ENCODE data around the gene UBE2Z. TPM values are rescaled to one million over a fixed set of nuclear protein-coding genes. Genes with fewer than 3 reads are reported as not detected.

The UBE2Z gene
- total and polyA plus RNA-seq, 2 of the 13 experiments (the other 11 are each of a cell fraction or from before 2014, with no cell fraction given): 63.2 to 122 TPM

- TF ChIP-seq STAT6 (CRISPR knock-in tag; IDR thresholded peaks at IDR 0.05; ENCODE audit: borderline replicate concordance): no peak
- TF ChIP-seq FIP1L1 (IDR thresholded peaks at IDR 0.05; ENCODE audit: borderline replicate concordance, insufficient read depth, low read depth, low read length): no peak
- TF ChIP-seq ZC3H13 (CRISPR knock-in tag; IDR thresholded peaks at IDR 0.05): peak; percentile 61; the same call in 1 of the 2 replicates
- peak; percentile 53; the same call in 1 of the 2 replicates for TF ChIP-seq TAF1 (CRISPR knock-in tag; IDR thresholded peaks at IDR 0.05)
- TF ChIP-seq RBM39 (IDR thresholded peaks at IDR 0.05; ENCODE audit: low read depth, low read length, poor library complexity, severe bottlenecking): no peak
- no peak for TF ChIP-seq SMAD9 (CRISPR knock-in tag; IDR thresholded peaks at IDR 0.05)
- 0 out of 2 replicates have a peak, but pooled peaks have one; percentile 51 for TF ChIP-seq FOXJ3 (CRISPR knock-in tag; IDR thresholded peaks at IDR 0.05; ENCODE audit: borderline replicate concordance)
- peak; percentile 92 for TF ChIP-seq GATAD2A (CRISPR knock-in tag; IDR thresholded peaks at IDR 0.05)
- no peak for TF ChIP-seq ZZZ3 (CRISPR knock-in tag; IDR thresholded peaks at IDR 0.05; ENCODE audit: borderline replicate concordance)
- peak; percentile 90 for TF ChIP-seq PITX1 (CRISPR knock-in tag; IDR thresholded peaks at IDR 0.05)
- TF ChIP-seq ZNF317 (CRISPR knock-in tag; IDR thresholded peaks at IDR 0.05): peak; percentile 60; the same call in 1 of the 2 replicates
- no peak for TF ChIP-seq MTF1 (CRISPR knock-in tag; IDR thresholded peaks at IDR 0.05)
- no peak for TF ChIP-seq ATF6 (CRISPR knock-in tag; conservative IDR thresholded peaks at IDR 0.05)
- TF ChIP-seq ARNT (IDR thresholded peaks at IDR 0.05): no peak
- TF ChIP-seq HBP1 (CRISPR knock-in tag; IDR thresholded peaks at IDR 0.05; ENCODE audit: low read depth): no peak
- TF ChIP-seq PAF1 (CRISPR knock-in tag; IDR thresholded peaks at IDR 0.05): no peak
- no peak for TF ChIP-seq NFE2L2 (IDR thresholded peaks at IDR 0.05; ENCODE audit: low read length)
- TF ChIP-seq PRPF4 (IDR thresholded peaks at IDR 0.05; ENCODE audit: low read depth, low read length, poor library complexity, severe bottlenecking): peak; percentile 18
- TF ChIP-seq ZBTB38 (CRISPR knock-in tag; IDR thresholded peaks at IDR 0.05): peak; percentile 63; the same call in 1 of the 2 replicates
- TF ChIP-seq ZNF337 (CRISPR knock-in tag; IDR thresholded peaks at IDR 0.05; ENCODE audit: borderline replicate concordance, low read depth): peak; percentile 5; the same call in 1 of the 2 replicates
- TF ChIP-seq LRRFIP1 (CRISPR knock-in tag; conservative IDR thresholded peaks at IDR 0.05): no peak
These were observed 62.9 kb downstream of the UBE2Z start (continued) for GRCh38 chr17:48970865-48971687.

Measured in HepG2 (cell line).